ENCODE data around the gene CSN3. TPM values are rescaled to one million over a fixed set of nuclear protein-coding genes. Genes with fewer than 3 reads are reported as not detected.

CSN3 gene
- total RNA-seq (2022; extraction: Qiagen RNA extraction), result not detected in 5 replicates

DNA sequence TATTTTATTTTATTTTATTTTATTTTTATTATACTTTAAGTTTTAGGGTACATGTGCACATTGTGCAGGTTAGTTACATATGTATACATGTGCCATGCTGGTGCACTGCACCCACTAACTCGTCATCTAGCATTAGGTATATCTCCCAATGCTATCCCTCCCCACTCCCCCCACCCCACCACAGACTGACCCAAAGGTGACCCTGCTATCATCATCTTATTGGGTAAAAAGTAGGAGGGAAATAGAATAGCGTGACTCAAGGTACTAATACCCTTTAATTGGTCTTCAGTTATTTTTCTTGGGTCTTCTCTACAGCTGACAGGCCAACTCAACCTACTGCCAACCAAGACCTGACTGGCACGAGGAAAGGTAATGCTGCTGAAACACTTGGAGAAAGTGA, at the start of gene CSN3:
CSN3 (plus strand) TSS at position 301 of the 400 bp plus-strand sequence. CDS start 2,223 bp downstream, outside the sequence.

GRCh38 chr4:70195425-70195824, 47.0 kb upstream of the CSN3 start, which contains the start of gene ODAM:
Gene ODAM (plus strand): TSS chr4:70195725. CDS start chr4:70196544, 819 bp downstream.

DNA sequence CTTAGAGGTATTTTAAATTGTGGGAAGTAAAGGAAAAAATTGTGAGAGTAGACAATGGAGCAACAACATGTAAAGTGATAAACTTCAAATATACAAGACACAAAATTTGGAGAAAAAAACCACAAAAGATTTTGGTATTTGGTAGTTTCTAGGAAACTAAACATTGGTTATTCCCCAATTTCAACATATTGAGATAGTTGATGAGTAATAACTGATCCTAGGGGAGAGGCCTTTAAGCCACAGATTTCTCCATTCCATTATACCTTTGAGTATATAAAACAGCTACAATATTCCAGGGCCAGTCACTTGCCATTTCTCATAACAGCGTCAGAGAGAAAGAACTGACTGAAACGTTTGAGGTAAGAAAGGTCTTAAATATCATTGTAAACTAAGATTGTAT, 16.6 kb upstream of the CSN3 start, which contains the start of gene FDCSP:
FDCSP (plus strand) TSS at position 301 of the 400 bp plus-strand sequence. CDS start 5,071 bp downstream, outside the sequence.

Other genes starting within 250 kb of the CSN3 start
- gene STATH, start 246.6 kb upstream of the CSN3 start, total RNA-seq (2022; extraction: Qiagen RNA extraction), result not detected in 5 replicates
- gene HTN3, start 214.1 kb upstream of the CSN3 start, total RNA-seq (2022; extraction: Qiagen RNA extraction), result not detected in 5 replicates
- not detected in 5 replicates for gene HTN1, start 192.2 kb upstream of the CSN3 start, total RNA-seq (2022; extraction: Qiagen RNA extraction)
- gene PRR27, start 88.4 kb upstream of the CSN3 start, total RNA-seq (2022; extraction: Qiagen RNA extraction), result not detected in 5 replicates
- not detected in 5 replicates for gene ODAM, start 46.9 kb upstream of the CSN3 start, total RNA-seq (2022; extraction: Qiagen RNA extraction)
- not detected in 5 replicates for gene FDCSP, start 16.5 kb upstream of the CSN3 start, total RNA-seq (2022; extraction: Qiagen RNA extraction)
- not detected in 5 replicates for gene CABS1, start 92.4 kb downstream of the CSN3 start, total RNA-seq (2022; extraction: Qiagen RNA extraction)
- not detected in 5 replicates for gene SMR3A, start 118.2 kb downstream of the CSN3 start, total RNA-seq (2022; extraction: Qiagen RNA extraction)
- not detected in 5 replicates for gene SMR3B, start 140.5 kb downstream of the CSN3 start, total RNA-seq (2022; extraction: Qiagen RNA extraction)
- not detected in 5 replicates for gene OPRPN, start 155.3 kb downstream of the CSN3 start, total RNA-seq (2022; extraction: Qiagen RNA extraction)
- gene MUC7, start 229.6 kb downstream of the CSN3 start, total RNA-seq (2022; extraction: Qiagen RNA extraction), result not detected in 5 replicates